ENCODE measurements around the gene SOX8.

The SOX8 gene

DNA sequence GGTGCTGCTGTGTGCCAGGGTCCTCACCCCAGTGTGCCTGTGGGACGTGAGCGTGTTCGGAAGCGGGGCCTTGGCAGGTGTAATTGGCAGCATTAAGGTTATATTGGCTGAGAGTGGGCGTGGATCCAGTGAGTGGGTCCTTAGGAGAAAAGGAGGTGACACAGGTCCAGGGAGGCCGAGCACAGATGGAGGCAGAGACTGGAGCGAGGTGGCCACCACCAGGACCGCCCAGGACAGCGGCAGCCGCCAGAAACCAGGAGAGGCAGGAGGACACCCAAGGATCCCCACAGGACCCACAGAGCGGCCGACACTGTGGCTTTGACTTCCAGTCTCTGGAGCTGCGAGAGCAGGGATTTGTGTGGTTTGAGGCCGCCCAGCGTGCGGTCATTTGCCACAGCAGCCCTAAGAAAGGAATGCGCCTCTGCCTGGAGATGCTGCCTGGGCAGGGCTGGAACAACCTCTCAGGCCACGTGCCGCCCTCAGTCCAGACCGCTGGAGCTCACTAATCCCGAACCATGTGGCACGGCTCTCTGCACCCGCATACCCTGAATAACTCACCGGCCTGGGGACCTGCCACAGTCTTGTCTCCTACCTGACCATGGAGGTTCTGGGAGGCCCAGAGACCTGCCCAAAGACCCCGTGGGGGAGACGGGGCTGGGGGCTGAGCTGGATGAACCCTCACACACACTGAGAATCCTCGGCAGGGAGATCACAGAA is 45.4 kb downstream of the SOX8 start:
- TF ChIP-seq CTCF (IDR thresholded peaks at IDR 0.05; ENCODE audit: low read depth, low read length), result no peak
- H3K4me3 ChIP-seq (ENCODE audit: low read depth, low read length), result no peak overlapping the region

DNA sequence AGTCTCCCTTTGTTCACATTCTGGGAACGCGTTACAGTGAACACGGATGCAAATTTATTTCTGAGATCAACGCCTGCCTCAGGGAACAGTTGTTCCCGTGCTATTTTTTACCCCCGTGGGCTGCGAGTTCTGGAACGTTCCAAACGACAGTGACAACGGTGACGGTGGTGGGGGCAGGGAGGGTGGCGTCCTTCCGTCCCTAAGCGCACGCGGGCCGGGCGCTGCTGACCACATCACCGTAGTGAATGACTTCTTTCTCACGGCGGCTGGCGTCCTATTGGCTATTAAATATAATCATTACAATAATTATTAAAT is 45.9 kb downstream of the SOX8 start:
- TF ChIP-seq CTCF (IDR thresholded peaks at IDR 0.05; ENCODE audit: low read depth, low read length), result no peak
- no peak overlapping the region for H3K4me3 ChIP-seq (ENCODE audit: low read depth, low read length)

GRCh38 chr16:1028056-1028455 is 46.5 kb downstream of the SOX8 start:
- no peak for TF ChIP-seq CTCF (IDR thresholded peaks at IDR 0.05; ENCODE audit: low read depth, low read length)
- H3K4me3 ChIP-seq (ENCODE audit: low read depth, low read length), result no peak overlapping the region

DNA sequence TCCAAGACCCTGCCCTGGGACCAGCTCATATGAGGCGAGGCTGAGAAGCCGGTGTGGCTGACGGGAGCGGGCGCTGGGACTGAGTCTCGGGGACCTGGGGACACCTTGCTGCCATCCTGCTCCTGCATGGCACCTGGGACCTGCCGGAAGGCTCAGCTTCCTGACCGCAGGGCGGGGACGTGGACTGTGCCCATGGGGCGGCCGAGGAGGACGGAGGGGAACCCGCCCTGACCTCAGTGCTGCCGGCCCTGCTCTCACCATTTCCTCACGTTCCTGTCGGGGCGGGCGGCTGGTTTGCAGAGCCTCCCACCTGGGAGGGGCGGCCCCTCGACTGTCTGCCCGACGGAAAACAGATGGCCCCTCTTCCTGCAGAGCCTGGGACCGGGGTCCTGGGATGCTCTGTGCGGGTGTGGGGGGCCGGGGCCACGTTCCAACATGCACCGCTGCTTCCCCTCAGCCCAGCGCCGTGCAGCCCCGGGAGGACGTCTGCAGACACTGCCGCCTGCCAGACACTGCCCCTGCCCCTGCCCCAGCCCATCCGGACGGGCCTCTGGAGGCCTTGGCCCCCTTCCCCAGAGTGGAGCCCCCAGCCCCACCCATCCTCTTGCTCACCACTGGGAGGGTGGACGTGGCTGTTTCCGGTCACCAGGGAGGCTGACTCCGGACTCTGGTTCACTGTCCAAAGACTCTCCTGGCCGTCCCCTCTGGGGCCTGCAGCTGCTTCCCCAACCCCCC is 47.1 kb downstream of the SOX8 start:
- no peak overlapping the region for H3K4me3 ChIP-seq (ENCODE audit: low read depth, low read length)
- TF ChIP-seq CTCF (IDR thresholded peaks at IDR 0.05; ENCODE audit: low read depth, low read length), result no peak

DNA sequence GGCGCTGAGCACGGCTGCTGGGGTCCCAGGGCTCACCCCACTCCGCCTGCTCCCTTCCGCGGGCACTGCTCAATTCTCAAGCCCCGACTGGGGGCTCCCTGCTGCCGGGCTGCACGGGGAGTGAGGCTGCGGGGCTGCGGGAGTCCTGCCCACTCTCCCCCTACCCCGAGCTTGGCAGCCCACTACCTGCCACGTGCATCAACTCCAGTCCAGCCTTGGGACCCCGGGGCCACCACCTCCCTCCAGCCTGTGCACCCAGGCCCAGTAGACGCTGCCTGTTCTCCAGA is 47.6 kb downstream of the SOX8 start:
- no peak overlapping the region for H3K4me3 ChIP-seq (ENCODE audit: low read depth, low read length)
- TF ChIP-seq CTCF (IDR thresholded peaks at IDR 0.05; ENCODE audit: low read depth, low read length), result no peak

GRCh38 chr16:1030473-1030901 is 48.9 kb downstream of the SOX8 start:
- no peak overlapping the region for H3K4me3 ChIP-seq (ENCODE audit: low read depth, low read length)
- no peak for TF ChIP-seq CTCF (IDR thresholded peaks at IDR 0.05; ENCODE audit: low read depth, low read length)

DNA sequence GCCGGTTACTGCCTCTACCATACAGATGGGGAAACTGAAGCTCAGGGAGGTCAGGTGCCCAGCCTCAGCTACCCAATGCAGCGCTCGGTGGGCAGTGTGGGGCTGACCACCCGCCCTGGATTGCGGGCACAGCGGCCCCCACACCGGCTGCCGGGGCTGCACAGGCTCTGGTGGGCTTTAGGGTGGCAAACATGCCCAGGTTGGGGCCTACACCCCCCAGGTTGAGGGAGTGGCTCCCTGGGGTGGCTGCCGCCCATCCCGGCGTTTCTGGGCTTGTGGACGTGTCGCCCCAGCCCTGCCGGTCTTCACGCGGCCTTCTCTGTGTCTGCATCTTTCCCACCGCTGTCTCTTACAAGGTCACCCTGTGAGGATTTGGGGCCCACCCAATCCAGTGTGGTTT is 50.1 kb downstream of the SOX8 start:
- H3K4me3 ChIP-seq (ENCODE audit: low read depth, low read length), result no peak overlapping the region
- TF ChIP-seq CTCF (IDR thresholded peaks at IDR 0.05; ENCODE audit: low read depth, low read length), result no peak

Measured in WI38 (cell line).